ENCODE data around the gene ADAM15.
A peak's percentile ranks its signal among the peaks of the same experiment; 100 is the strongest.

ADAM15 gene, protein sequence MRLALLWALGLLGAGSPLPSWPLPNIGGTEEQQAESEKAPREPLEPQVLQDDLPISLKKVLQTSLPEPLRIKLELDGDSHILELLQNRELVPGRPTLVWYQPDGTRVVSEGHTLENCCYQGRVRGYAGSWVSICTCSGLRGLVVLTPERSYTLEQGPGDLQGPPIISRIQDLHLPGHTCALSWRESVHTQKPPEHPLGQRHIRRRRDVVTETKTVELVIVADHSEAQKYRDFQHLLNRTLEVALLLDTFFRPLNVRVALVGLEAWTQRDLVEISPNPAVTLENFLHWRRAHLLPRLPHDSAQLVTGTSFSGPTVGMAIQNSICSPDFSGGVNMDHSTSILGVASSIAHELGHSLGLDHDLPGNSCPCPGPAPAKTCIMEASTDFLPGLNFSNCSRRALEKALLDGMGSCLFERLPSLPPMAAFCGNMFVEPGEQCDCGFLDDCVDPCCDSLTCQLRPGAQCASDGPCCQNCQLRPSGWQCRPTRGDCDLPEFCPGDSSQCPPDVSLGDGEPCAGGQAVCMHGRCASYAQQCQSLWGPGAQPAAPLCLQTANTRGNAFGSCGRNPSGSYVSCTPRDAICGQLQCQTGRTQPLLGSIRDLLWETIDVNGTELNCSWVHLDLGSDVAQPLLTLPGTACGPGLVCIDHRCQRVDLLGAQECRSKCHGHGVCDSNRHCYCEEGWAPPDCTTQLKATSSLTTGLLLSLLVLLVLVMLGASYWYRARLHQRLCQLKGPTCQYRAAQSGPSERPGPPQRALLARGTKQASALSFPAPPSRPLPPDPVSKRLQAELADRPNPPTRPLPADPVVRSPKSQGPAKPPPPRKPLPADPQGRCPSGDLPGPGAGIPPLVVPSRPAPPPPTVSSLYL

DNA sequence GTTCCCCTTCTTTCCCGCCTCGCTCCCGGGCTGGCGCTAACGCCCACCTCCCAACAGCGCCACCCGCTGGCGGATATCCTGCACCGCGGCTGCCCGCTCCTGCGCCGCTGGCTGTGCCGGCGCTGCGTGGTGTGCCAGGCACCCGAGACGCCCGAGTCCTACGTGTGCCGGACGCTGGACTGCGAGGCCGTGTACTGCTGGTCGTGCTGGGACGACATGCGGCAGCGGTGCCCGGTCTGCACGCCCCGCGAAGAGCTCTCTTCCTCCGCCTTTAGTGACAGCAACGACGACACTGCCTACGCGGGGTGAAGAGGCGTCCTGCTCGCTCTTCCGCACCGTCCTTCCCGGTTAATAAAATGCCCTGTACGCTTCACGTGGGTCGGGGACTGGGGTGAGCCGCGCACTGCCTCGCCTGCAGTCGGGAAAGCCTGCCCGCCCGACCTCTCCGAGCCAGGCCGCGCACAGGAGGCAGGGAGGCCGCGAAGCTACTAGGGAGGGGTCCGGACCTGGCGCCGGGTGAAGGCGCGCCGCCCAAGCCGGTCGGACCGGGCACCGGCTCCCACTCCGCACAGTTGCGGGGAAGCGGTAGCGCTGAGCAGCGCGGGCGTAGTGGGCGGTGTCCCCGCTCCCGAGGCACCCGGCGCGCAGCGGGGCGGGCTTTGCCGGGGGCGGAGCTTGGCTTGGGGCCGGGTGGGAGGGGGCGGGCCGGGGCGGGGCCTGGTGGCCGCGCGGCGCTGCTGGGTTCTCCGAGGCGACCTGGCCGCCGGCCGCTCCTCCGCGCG is at the start of gene ADAM15:
ADAM15 (plus strand) TSS at position 757 of the 782 bp plus-strand sequence. CDS start 71 bp downstream, outside the sequence.
- peak; percentile 77 for DNase-seq

DNA sequence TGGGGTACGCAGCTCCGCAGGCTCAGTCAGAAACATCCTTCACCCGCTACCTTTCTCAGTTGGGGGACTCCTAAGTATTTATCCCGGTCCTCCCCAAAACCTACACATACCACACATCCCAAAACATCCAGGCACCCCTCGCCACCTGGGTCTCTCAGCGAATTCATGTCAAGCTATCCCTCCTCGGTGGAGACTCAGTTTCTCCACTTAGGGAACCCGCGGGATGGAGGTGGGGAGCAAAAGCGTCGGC is 49.8 kb upstream of the ADAM15 start:
- no peak for DNase-seq

DNA sequence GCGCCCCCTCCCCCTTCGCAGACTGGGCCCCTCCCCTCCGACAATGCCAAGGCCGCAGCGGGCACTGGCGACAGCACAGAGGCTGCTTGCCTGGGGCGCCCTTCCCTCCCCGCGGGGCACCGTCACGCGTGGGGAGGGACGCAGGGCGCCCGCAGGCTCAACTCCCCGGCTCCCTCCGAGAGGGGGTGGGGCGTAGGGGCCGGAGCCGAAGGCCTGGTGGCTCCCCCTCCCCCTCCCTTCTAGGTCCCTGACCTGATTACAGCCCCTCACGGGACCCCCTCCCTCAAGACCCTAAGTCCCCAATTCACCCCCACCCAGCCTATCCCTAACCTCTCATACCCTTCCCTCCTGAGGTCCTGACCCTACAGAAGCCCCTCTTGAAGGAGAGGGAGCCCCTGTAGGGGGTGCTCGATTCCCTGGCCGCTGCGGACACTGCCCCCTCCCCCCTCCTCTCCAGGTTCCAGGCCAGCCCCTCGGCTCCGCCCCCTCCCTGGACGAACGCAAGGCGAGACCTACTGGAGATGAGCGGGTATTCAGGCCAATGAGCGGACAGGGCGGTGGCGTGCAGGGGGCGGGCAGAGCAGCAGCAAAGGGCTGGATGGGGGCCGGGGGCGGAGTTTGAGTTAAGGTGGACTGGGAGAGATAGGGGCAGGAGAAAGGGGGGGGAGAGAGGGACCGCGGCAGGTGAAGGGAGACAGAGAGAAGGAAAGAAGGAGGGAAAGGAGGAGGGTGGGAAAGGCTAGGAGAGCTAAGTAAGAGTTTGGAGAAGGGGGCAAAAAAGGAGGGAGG is 49.2 kb upstream of the ADAM15 start:
- DNase-seq: peak; percentile 99

DNA sequence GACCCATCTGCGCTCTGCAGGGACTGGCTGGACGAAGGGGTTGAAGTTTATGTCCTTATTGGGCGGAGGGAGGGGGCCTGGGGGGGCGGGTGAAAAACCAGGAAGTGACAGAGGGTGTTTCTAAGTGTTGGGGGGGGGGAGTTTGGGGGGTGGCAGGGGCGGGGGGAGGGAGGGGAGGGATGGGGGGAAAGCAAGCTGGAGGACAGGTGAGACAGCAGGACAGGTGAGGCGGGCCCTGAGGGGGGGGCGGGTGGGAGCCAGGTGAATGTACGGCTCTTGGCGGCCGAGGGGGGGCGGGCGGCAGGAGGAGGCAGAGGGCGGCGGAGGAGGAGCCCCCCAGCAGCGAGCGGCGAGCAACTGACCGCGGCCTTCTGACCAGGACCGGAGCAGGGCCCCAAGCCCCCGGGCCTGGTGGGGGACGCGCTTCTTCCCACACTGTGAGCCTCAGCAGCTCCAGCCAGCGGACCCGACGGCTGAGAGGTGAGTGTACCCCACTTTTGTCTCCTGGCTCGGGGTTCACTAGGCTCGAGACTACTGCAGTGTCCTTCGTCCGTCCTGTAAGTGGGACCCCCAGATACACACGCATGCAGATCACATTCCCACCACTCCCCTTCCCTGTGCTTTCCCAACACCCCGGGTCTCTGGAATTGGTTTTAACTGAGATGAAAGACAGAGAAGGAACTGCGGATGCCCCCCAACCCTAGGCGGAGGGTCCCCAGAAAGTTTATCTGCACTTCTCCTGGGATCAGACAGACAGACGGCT is 48.5 kb upstream of the ADAM15 start, which contains the start of gene ZBTB7B:
ZBTB7B (plus strand) TSS at position 339 of the 763 bp plus-strand sequence. CDS start 11,859 bp downstream, outside the sequence.
- no peak for DNase-seq

DNA sequence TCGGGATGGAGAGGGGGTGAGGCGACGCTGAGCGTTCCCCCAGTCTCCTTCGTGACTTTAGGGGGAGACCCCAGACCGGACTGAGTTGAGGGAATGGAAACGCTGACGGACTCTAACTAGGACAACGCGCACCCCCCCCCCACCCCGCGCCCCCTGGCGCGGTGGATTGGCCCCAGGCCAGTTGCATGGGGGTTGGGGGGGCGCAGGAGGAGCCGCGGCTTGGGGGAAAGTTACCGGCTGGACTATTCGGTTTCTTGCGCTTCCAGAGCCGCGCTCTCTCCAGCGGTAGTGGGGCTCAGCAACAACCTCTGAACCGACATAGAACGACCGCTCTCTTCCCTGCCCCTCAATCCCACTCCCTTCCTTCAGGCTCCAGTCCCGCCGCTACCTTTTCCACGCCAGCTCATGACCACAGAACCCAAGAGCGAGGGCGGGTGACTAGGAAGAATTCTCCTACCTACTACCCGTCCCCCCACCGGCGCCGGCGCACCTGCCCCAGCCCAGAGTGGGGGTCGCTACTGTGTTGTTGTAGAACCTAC is 47.8 kb upstream of the ADAM15 start:
- no peak for DNase-seq

DNA sequence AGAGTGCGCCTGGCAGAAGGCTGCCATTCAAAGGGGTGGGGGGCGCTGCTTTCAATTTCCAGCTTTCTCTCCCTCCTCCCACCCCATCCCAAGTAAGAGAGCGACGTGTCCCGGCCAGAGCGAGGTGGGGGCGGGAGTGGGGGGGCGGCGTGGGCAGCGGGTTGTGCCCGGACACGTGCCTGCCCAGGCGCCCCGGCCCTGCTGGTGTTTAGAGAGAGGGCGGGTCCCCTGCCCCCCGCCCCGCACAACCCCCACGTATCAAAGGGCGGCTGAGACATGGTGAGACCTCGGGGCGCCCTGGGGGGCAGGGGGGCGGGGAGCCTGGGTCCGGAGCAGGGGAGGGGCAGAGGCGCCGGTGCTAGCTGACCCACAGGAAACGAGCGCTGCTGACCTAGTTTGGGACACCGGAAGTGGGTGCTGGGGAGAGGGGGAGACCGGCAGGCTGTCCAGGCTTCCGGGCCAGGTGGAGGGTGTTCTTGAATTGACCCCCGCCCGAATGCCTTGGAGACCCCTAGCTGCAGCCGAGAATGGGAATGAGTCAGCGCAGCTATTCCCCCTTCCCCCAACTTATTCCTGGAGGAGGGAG is 47.3 kb upstream of the ADAM15 start:
- no peak for DNase-seq

DNA sequence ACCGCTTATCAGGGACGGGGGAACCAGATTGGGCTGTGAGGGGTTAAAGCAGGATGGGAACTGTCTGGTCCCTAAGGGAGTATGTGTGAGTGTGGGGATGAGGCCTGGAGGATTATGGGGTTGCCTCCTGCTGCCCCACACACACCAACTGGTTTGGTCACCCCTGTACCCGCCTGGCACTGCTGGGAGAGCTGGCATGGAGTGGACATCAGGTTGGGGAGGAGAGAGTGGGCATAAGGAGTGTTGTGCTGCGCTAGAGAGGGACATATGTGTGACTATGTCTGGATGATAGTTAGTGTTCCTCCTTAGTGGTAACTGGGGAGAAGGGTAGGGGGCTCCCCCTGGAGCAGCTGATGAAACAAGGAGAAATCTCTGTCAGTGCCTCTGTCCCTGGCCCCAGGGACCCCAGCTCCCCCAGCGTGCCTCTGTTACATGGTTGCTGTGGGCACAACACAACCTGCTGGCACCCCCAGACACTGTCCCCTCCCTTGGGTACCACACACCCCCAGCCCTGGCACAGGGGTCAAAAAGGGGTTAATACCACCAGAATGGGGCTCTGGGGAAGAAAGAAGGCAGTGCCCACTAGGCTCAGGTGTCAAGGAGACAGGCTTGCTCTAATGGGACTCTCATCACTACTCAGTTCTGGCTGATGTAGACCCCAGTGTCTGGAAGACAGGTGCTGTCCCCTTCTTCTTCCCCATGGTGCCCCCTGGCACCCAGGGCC is 46.6 kb upstream of the ADAM15 start:
- DNase-seq: no peak

DNA sequence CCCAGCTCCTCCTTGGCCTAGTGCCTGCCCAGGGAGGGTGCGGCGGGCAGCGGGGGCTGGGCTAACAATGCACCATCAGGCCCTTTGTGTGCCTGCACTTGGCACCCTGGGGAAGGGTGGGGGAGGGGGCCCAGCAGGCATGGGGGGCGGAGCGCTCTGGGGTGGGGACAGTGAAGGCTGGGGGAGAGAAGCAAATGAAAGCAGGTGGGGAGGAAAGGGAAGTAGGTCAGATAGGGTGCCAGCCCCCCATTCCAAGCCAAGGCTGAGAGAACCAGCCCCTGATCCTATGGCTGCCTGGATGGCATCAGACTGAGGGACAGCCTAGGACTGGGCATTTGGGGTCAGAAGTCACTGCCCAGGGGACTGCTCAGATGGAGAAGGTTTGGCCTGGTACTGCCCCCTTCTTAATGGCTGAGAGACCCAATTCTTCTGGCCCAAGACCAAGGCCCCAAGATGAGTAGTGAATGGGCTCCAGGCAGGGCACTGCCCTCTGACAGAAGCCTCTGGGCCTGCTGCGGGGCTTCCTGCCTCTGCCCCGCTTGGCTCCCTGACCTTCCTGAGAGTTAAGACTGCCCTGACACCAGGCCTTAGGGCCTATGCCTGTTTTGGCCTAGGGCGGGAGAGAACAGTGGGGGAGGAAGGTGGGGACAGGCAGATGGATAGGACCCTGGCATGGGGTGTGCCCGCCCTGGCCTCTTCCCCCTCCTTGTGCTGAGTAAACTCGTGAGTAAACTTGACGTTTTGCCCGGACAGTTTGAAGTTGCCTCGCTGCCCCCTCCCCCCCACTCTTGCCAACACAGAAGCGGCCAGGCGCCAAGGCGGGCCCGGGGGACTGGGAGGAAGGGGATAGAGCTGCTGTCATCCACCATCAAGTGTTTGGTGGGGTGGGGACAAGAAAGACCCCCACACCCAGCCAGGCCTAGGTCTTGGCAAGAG is 45.8 kb upstream of the ADAM15 start:
- DNase-seq: no peak

DNA sequence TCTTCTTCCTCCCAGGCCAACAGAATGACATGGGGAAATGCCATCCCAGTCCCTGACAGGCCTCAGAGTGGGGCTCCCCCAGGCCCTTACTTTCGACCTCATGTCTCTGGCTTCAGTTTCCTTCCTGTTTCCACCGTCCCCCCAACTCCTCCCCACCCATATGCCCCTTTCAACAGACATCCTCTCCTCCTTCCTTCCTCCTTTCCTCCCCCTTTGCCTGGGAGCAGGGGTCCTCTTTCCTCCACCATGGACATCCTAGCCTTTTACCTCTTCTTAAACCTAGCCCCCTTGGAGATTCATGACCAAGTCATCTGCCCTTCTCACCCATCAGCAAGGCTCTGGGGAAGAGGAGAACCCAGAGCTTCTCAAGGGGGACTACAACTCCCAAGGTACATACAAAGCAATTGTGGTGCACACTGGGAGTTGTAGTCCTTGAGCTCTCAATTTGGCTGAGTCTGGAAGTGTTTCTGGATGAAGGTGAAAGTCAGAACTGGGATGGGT is 44.5 kb upstream of the ADAM15 start:
- no peak for DNase-seq

DNA sequence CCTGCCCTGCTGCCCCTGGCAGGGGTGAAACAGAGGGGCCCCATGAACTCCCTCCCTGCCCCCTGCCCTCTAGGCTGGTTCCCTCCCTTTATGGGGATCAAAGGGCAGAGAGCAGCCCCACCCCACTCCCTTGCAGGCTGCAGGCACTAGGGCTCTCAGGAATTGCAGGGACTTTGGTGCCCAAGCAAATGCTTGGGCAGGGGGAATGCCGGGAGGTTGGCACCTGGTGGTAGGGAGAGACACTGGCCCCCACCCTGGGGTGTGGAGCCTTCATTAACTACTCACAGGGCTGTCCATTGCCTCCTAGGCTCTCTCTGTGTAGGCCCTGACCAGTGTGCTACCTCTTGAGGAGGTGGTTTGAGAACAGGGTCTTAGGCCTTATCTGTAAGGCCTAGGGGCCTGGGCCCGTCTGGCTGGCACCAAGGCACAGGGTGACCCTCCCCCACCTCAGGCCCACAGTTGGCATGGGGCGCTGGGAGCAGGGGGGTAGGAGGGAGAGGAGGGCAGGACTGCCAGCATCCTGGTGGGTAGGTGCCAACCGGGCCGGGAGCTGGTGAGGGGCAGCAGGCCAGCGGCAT is 43.8 kb upstream of the ADAM15 start:
- DNase-seq: no peak

DNA sequence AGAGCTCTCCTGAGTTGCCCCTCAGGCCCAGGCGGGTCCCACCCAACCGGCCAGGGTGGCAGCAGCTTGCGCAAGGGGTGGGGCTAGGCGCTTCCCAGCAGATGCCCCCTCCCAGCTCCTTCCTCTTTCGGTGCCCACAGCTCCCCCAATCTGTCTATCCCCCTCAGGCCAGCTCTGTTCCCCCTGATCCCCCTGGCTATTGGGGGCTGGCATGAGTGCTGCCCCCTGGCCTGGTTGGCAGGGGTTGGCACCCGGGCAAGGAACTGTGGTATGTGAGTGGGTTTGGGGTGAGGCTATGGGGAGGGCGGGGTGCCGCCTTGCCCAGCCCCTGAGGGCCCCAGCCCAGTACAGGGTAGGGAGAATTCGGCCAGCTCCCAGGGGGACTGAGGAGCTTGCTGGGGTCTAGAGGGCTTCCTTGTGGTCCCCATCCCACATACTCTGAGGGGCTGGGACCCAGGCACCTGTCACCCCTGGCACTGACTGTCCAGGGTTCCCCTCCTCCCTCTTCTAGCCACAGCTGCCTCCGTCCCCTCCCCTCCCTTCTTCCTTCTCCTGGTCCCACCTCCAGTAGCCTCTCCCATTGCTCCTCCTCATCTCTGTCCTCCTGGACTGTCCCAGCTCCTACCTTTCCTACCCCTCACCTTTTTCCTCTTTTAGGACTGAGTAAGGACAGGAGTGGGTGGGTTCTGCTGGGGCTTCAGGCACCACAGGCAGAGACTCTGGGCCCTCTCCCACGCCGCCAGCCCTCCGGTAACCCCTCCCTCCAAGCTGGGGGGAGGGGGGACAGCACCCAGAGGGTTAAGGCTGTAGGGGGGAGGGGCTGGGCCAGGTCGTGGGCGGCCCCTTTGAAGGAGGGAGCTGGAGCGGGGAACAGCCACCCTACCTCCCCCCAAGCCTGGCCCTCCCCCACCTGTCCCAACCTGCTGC is 42.8 kb upstream of the ADAM15 start:
- DNase-seq: peak; percentile 81

DNA sequence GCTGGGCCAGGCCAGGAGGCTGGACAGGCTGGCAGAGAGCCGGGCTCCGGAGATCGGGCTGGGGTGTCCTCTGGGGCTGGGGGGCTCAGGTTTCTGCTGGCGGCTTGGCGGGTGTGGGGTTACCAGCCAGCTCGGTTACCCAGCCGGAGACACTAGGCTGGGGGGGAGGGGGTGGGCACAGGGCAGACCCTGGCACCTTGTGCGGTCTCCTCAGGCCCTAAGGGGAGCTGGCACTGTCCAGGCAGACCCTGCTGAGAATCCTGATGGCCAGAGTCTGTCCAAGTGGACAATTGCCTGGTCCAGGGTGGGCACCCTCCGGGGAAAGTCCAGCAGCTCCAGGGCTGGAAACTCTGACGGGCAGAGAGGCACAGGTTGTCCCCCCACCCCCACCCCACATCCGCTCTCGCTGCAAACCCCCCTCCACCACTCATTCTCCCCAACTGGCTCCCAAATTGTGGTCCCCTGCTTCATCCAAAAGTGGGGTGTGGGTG is 41.9 kb upstream of the ADAM15 start:
- no peak for DNase-seq

DNA sequence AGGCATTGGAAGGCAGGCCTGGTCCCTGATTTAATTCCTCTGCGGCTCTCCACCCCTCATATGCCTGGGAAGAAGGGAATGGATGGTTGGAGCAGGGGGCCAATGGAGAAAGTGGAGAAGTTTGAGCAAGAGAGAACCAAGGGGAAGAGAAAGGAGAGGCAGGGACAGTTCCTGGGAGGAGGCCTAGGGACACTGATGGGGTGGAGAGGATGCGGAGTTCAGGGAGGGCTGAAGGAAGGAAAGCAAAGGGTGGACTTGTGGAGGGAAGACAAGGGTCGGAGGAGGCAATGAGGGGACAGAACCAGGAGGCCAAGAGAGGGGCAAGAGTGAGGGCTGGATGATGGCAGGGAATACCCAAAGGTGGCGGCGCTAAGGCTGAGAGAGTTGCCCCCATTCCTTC is 41.4 kb upstream of the ADAM15 start:
- no peak for DNase-seq

DNA sequence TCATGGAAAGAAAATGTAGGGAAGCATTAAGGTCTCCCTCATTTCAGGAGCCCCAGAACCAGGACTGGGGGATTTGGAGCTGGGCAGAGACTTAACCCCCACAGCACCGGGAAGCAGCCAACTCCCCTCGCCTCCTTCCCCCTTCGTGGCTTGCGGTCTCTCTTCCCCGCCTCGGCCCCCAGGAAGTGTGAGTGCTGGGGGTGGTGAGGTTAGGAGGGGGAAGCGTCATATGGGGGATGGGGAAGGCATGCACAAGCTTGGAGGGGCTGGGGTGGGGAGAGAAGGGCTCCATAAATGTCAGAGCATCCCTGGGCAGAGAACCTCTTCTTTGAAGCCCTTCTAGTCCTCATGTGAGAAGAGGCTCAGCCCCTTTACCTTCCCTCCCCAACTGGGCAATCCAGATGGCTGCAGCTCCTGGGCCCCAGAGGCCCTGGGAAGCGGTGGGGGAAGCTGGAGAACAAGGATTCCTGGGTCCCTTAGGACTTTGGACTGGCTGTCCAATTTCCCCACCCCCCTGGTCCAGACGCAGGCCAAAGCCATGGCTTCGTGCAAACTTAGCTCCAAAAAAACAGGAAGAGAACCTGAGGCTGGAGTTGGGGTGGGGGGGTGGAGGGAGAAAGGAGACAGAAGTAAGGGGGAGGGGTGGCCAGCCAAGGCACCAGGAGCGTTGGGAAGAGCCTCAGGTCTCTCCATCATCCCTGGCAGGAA is 40.8 kb upstream of the ADAM15 start:
- DNase-seq: no peak

DNA sequence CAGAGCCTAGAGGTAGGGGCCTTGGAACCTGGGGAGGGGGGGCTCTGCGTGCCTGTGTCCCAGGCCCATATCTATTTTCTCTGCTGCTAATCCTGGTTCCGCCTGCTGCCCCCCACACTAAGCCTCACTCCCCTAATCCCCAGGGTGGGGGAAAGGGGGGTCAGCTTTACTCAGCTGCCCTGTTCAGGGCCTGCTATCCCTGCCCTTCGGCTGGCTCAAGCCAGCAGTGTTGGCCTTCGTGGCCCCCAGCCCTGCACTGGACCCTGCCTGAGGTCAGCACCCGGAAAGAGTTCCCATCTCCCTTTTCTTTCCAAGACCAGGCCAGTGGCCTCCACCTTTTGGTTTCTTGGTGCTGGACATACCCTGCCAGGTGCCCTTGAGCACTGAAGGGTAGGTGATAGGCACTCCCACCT is 40.1 kb upstream of the ADAM15 start:
- no peak for DNase-seq

DNA sequence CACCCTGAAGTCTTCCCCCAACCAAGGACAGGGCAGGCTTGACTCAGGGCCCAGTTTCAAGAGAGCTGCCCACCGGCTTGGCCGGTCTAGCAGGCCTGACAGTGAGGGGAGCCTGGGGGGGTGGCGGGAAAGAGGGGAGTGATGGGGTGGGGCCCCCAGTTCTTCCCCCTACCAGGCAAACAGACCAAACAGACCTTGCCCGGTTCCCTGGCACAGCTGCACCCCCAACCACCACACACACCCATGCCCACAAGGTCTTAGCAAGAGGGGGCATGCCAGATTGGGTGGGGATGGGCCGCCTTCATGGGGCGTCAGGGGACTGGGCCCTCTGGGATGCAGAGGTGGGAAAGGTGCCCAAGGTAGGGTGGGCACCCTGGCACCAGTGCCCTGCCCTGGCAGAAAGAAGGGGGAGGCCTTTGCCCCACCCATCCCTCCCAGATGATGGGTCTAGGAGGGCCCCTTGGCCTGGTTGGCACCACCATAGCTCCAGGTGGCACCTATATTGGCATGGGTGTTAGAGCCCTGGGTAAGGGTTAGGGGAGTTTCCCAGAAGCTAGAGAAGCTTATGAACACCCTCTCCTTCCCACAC is 39.6 kb upstream of the ADAM15 start:
- no peak for DNase-seq
